AG04450 (cell line): Measurements from ENCODE around the gene NUDT7. TPM values are rescaled to one million over a fixed set of nuclear protein-coding genes. Genes with fewer than 3 reads are reported as not detected.

Source experiments
- CTCF ChIA-PET: fragments of 300-600, 350-600 bp; formaldehyde crosslinking; extraction: SDS; loops from one replicate; lab custom pipeline; 2022; ENCODE audit warnings: antibody characterized with exemption, inconsistent platforms; lab: Charles Lee
- POLR2A ChIA-PET: fragments of 350-600 bp; formaldehyde crosslinking; extraction: SDS; loops from one replicate; lab custom pipeline; 2021; ENCODE audit warnings: antibody characterized with exemption, inconsistent platforms; lab: Yijun Ruan, JAX
- DNase-seq: peaks from one replicate; pipeline ENCODE4 v3.0.0-alpha.2; 2011; ENCODE audit warnings: low read depth, low spot score
- H3K27ac ChIP-seq: one replicate; pipeline ENCODE4 v1.5.1; 2012; ENCODE audit warnings: low read depth, low read length, control low read depth
- H3K27me3 ChIP-seq: one replicate; pipeline ENCODE4 v1.6.0; 2012; ENCODE audit warnings: low read length; ENCODE audit not compliant: control insufficient read depth, insufficient read depth
- H3K4me3 ChIP-seq: 2 replicates; pipeline ENCODE4 v1.5.1; 2011; ENCODE audit warnings: mild to moderate bottlenecking, low read depth, low read length, control low read depth
- H3K9me3 ChIP-seq: 2 replicates; pipeline ENCODE4 v1.5.1; 2012; ENCODE audit warnings: low read length; ENCODE audit not compliant: control insufficient read depth, insufficient read depth
- CTCF ChIP-seq: IDR thresholded peaks from 2 replicates; pipeline ENCODE4 v1.5.1; 2011; ENCODE audit warnings: low read depth, low read length, control low read depth, inconsistent platforms
- polyA plus RNA-seq: library from polyadenylated mRNA; depleted of rRNA; stranded (reverse); fragments of >200 nt; gene quantifications from 2 replicates; pipeline ENCODE4 v1.2.3, GENCODE V29; 2011

NUDT7 gene
- polyA plus RNA-seq, 1 experiment = 19.3 TPM

- H3K27me3 ChIP-seq = peaks cover 15% of the 10 kb centered on the region
- no peak overlapping the region for H3K27ac ChIP-seq
- no peak for TF ChIP-seq CTCF
- H3K9me3 ChIP-seq = no peaks in the 10 kb centered on the region
- POLR2A ChIA-PET = no interaction called here
- CTCF ChIA-PET = interaction anchor here (1.0 kb wide), 1 partner anchor 307 kb away, joined by 4 read pairs; no protein-coding TSS in a partner anchor
- H3K4me3 ChIP-seq = no peak overlapping the region
- no peak for DNase-seq
Measured at GRCh38 chr16:77696149-77696548, 26.2 kb upstream of the NUDT7 start.

- DNase-seq = no peak
- H3K4me3 ChIP-seq = no peak overlapping the region
- TF ChIP-seq CTCF = no peak
- ChIA-PET CTCF (no interaction called here), POLR2A (no interaction called here)
- H3K27me3 ChIP-seq = peaks cover 15% of the 10 kb centered on the region
- no peaks in the 10 kb centered on the region for H3K9me3 ChIP-seq
- no peak overlapping the region for H3K27ac ChIP-seq
Measured at GRCh38 chr16:77700846-77701245, 21.5 kb upstream of the NUDT7 start.

- Histone ChIP-seq H3K27me3 (peaks cover 8% of the 10 kb centered on the region), H3K4me3 (no peak overlapping the region), H3K9me3 (no peaks in the 10 kb centered on the region), H3K27ac (no peak overlapping the region)
- DNase-seq = no peak
- TF ChIP-seq CTCF = no peak
- ChIA-PET POLR2A (interaction anchor here (0.7 kb wide), 1 partner anchor 243 kb away, joined by 4 read pairs; no protein-coding TSS in a partner anchor), CTCF (no interaction called here)
Measured at GRCh38 chr16:77705351-77705750, 17.0 kb upstream of the NUDT7 start.

- H3K4me3 ChIP-seq = no peak overlapping the region
- DNase-seq = no peak
- peaks cover 8% of the 10 kb centered on the region for H3K27me3 ChIP-seq
- ChIA-PET CTCF (no interaction called here), POLR2A (no interaction called here)
- H3K9me3 ChIP-seq = no peaks in the 10 kb centered on the region
- no peak for TF ChIP-seq CTCF
- no peak overlapping the region for H3K27ac ChIP-seq
Measured at GRCh38 chr16:77711179-77711578, 11.1 kb upstream of the NUDT7 start.

- peaks cover 6% of the 10 kb centered on the region for H3K27me3 ChIP-seq
- ChIA-PET CTCF (no interaction called here), POLR2A (no interaction called here)
- H3K4me3 ChIP-seq = no peak overlapping the region
- no peak for DNase-seq
- no peak overlapping the region for H3K27ac ChIP-seq
- no peak for TF ChIP-seq CTCF
- H3K9me3 ChIP-seq = no peaks in the 10 kb centered on the region
Measured at GRCh38 chr16:77711775-77712174, 10.5 kb upstream of the NUDT7 start.
